Activated naive CD4-positive, alpha-beta T cell treated with Interleukin-2 at 50 U/mL for 16 hours (primary cell): ENCODE results near the gene FCGR2B.
"Not testable (repeated sequence)": the region's sequence is repeated elsewhere in the genome, so short reads cannot be mapped to it uniquely, and the experiment has no call there.

Experiments used
- DNase-seq: peaks from one replicate; pipeline ENCODE4 v3.0.0-alpha.2; 2020

FCGR2B gene

DNA sequence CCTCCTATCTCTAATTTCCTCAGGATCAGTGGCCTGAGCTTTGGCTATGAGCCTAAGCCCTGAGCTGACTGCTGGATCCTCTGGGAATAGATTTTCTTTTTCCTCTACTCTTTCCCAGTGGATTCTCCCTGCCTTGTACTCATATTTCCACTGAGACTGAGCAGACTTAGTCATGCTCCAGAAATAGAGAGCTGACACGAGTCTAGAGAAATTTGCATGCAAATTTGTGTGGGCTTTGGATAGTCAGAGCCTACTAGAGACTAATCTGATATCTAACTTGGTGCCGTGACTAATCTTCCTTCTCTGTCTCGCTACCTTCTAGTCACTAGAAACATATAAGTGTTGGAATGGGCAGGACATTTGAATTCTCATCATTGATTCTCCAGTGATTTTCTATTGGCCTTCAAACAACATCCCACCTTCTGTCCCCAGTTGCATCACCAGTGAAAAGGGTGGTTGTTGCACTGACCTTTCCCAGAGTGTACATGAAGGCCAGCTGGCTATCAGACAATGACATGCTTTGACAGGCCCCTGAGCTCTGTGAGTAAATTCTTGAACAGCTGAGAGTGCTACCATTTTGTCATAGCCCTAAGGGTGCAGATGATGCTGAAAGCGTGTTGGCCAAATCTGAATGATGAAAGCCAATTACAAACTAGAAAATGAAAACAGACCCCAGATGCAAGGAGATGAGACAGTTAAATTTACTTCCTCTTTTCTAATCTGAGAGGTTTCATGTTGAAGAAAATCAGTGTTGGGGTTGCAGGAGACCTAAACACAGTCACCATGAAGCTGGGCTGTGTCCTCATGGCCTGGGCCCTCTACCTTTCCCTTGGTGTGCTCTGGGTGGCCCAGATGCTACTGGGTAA lies 43.8 kb downstream of the FCGR2B start, which contains the start of gene FCRLA:
FCRLA (plus strand) TSS at position 748 of the 866 bp plus-strand sequence; CDS start at position 784, 36 bp downstream.
- DNase-seq = no peak

DNA sequence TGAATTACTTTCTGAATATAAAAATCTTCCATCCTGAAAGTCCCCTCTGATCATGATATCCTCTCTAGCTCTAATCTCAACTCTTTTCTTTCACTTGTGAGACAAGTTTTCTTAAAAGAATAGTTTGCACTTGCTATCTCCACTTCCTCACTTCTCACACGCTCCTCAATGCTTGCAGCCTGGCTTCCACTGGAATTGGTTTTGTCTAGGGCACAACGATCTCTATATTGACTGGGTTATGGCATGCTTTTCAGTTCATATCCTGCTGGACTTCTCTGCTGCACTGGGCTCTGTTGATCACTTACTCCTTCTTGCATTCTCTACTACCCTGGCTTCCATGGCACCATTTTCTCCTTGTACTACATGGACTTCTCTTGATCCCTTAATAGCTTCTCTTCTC lies 44.6 kb downstream of the FCGR2B start:
- no peak for DNase-seq

DNA sequence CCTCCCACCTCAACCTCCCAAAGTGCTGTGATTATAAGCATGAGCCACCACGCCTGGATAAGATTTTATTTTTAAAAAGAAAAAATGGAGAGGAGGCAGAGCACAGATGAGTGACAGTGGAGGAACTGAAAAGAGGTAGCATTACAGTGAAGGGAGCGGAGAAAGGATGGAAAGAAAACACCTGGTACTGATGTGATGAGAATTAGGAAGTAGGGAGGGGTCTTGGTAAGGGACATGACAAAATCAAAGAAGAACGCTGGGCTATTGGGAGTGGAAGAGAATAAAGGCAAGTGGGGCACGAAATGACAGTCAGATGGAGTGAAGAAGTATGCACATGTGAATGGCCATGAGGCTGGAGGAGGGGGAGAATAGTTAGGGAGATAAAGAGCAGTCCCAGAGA lies 46.4 kb downstream of the FCGR2B start:
- no peak for DNase-seq

DNA sequence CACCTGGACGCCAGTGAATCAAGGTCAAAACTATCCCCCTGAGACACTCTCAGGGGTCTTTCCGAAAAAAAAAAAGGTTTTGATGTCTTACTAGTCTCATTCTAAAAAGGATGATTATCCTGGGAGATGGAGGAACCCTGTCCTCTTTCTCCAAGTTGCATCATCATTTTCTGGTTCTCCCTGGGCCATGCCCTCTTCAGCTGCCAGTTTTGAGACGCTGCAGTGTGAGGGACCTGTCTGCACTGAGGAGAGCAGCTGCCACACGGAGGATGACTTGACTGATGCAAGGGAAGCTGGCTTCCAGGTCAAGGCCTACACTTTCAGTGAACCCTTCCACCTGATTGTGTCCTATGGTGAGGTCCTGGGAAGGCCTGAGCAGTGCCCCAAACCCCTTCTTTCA lies 47.6 kb downstream of the FCGR2B start:
- no peak for DNase-seq

DNA sequence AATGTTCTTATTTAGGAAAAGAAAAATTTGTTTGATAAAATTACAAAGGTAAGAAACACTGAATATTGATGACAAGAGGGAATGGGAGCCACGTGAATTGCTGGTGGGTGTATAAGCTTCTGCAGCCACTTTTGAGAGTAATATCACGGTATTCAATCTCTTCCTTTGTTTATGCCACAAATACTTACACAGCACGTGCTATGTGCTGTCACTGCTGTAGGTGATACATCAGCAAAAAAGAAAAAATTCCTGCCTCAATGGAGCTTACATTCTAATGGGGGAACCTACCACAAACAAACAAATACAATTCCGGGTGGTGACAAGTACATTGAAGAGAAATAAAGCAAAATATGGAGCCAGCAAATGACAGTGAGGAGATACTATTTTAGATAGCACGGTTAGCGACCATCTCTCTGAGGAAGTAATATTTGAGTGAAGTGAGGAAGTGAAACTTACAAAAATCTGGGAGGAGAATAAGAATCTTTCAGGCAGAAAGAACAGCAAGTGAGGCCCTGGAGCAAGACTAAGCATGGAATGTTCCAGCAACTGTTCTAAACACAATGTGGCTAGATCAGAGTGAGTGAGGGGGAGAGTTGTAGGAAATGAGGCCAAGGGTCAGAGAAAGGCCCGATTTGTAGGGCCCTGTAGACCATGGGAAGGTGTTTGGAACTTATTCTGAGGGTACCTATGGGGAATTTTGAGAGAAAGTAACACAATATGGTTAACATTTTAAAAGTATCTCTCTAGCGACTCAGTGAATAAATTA lies 55.8 kb downstream of the FCGR2B start:
- no peak for DNase-seq

DNA sequence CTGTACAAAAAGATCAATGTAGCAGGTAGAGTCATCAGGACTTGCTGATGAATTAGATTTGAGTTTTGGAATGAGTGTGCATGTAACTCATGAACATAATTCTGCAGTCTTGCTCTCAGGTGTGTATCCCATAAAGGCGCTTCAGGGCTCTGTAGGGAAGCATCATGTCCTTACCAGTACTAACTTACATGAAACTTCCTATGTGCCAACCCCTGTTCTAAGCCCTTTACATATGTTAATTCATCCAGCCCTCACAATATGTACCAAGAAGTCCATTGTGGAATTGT lies 56.3 kb downstream of the FCGR2B start:
- DNase-seq = no peak

DNA sequence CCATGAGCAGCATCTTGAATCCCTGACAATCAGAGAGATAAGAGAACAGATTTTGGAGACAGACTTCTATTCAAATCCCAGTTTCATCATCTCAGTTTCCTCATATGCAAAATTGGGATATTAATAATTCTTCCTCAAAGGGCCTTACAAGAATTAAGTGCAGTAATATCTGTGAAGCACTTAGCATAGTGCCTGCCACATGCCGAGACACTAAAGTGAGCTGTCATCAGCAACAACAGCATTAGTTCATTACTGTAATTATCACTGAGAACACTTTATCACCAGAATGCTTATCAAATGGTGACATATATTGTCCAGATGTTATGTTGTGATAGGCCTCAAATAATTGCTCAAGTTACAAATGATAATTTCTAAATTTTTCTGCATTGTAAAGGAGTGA lies 57.5 kb downstream of the FCGR2B start:
- no peak for DNase-seq

DNA sequence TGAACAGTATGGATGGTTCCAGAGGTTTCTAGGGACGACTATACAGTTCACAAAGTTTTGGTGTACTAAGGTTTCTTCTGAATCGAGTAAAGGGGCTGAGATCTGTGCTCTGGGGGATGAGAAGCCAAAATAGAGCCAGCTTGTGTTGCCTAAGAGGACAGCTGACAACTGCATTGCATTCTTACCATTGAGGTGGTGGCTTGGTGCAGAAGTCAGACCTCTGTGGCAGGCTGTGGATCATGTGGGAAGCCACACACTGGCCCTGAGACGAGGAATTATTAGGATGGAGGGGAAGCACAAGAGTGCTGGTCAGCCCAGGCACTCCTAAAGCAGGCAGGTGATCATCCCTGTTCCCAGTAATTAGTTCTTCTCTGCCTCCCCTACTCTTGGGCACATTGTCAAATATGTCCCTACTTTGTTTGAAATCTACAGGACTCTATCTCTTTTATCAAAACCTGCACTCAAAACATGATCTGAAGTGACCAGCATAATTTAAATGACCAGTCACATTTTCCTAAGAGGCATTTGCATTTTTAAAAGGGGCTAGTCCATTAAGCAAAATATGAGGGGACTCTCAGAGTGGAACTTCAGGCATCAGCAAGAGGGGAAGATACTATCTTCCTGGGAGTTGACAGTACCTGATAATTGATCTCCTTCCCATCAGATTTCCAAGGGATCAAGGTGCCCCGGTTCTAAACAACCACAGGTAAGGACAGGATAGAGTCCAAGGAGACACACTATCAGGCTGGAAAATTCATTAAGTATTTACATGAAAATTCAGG lies 58.2 kb downstream of the FCGR2B start, which contains the start of gene FCRLB:
FCRLB (plus strand) TSS at position 589 of the 782 bp plus-strand sequence. CDS start 1,129 bp downstream, outside the sequence.
- DNase-seq = no peak

DNA sequence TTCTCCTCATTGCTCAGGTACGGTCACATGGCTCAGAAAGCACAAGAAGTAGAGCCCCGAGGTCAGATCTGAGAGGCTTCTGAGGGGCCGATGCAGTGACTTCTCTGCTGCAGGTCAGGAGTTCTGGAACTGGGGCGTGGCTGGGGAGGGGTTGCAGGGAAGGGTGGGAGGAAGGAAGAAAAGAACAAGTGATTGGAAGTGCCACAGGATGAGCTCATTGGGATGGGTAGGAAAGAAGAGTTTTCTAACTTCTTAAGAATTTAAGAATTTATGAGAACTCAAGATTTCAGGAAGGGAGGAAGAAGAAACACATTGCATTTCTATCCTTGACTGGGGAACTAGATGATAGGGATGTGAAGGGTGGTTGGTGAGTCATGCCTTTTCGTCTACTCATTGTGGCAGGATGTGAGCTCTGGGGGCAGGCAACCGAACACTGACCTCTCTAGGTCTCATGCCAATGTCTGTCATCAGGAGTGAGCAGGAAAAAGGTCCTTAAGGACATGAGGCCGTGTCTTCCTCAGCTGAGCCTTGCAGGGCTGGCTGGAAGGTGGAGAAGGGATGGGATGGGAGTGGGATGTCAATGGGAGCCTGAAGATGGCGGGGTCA lies 58.9 kb downstream of the FCGR2B start:
- no peak for DNase-seq

DNA sequence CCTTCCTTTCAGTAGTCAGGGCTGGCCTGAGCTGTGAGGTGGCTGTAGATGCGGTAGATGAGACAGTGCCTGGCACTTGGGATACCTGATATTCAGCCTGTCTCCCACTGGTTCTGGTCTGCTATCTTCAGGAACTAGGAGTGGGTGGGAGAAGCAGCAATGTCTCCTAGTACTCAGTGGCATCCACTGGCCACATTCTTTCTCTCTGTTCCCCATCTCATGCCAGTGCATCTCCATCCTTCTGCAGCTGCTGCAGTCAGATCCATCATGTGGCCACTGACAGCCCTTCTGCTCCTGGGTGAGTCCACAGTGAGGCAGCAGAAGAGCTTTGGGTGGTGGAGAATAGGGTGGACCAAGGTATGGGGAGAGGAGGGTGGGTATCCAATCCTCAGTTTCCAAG lies 59.5 kb downstream of the FCGR2B start:
- no peak for DNase-seq

DNA sequence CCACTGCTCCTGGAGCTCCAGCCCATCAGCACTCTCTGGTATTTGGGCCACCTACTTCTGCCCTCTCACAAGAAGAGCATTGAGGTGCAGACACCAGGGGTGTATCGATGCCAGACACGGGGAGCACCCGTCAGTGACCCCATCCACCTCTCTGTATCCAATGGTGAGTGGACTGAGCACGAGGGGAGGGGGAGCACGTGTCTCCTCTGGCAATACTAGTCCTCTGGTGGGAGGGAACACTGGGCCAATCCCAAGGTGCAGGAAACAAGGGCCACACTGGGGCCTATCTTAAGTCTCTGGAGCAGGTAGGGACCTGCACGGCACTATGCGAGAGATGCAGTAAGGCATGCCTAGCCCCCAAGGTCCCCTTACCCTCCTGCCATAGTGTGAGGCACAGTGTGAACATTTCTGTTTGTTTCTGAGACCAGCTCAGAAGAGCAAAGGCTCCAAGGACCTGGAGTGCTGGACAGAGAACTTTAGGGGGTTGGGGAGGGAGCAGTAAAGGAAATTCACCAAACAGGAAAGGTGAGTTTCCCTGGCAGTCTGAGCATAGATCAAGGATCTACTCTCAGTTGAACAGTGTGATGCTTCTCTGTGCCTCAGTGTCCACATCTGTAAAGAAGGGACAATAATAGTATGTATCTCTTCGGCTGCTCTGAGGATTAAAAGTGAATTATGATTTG lies 60.7 kb downstream of the FCGR2B start:
- no peak for DNase-seq

DNA sequence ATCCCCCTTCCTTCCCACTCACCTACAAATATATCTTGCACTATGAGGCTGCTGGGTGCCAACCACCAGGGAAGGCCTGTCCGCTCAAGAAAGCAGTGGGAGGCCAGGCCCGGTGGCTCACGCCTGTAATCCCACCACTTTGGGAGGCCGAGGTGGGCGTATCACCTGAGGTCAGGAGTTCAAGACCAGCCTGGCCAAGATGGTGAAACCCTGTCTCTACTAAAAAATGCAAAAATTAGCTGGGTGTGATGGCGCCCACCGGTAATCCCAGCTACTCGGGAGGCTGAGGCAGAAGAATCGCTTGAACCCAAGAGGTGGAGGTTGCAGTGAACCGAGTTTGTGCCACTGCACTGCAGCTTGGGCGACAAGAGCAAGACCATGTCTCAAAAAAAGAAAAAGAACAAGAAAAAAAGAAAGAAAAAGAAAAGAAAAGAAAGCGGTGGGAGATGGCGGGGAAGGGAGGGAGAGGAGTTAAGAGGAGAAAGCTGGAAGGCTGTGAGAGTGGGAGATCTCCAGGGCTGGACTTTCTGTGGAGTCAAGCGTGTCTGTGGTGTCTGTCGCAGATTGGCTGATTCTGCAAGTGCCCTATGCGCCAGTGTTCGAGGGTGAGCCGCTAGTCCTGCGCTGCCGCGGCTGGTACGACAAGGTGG lies 62.4 kb downstream of the FCGR2B start:
- not testable (repeated sequence) for DNase-seq

DNA sequence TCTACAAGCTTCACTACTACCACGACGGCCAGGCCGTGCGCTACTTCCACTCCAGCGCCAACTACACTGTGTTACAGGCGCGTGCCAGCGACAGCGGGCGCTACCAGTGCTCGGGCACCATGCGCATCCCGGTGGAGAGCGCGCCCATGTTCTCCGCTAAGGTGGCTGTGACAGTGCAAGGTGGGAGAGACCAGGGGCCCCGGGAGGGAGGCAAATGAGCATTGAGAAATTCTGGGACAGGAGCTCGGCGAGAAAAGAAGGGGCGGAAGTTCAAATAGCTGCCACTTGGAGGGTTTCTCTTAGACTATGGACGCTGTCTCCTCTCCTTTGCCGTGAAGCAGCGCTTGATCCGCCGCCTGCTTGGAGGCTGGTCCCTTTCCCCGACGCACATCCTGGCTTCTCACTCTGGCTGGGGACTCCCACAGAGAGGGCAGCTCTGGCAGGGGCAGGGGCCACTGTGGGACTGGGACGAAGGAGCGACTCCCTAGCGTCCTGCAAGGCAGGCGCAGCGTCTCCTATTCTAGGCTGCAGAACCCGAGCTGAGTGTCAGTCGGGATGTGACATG lies 63.0 kb downstream of the FCGR2B start:
- peak; percentile 35 for DNase-seq

DNA sequence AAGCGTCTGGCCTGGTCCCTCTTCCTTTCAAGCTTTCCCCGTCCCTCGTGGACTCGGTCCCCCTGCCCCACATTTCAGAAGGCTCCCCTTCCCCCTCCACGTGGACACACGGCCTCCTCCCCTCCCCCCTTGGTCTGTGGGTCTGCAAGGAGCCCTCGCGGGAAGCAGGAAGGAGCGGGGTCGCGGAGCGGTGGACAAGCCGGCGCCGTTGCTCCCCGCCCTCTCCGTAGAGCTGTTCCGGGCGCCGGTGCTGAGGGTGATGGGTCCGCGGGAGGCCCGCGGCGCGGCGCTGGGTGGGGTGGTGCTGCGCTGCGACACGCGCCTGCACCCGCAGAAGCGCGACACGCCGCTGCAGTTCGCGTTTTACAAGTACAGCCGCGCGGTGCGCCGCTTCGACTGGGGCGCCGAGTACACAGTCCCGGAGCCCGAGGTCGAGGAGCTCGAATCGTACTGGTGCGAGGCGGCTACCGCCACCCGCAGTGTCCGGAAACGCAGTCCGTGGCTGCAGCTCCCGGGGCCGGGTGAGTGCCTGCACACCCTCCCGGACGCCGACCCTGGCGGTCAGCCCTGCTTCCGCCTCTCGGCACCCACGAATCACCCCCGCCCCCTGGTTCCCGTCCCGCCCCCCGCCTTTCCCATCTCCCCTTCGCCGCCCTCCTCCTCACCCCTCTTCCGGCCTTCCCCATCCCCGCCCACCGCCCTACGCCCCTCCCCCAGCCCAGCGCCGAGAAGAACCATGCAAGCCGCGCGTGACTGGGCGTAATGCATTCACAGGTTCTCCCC lies 63.7 kb downstream of the FCGR2B start:
- DNase-seq = peak; percentile 60

DNA sequence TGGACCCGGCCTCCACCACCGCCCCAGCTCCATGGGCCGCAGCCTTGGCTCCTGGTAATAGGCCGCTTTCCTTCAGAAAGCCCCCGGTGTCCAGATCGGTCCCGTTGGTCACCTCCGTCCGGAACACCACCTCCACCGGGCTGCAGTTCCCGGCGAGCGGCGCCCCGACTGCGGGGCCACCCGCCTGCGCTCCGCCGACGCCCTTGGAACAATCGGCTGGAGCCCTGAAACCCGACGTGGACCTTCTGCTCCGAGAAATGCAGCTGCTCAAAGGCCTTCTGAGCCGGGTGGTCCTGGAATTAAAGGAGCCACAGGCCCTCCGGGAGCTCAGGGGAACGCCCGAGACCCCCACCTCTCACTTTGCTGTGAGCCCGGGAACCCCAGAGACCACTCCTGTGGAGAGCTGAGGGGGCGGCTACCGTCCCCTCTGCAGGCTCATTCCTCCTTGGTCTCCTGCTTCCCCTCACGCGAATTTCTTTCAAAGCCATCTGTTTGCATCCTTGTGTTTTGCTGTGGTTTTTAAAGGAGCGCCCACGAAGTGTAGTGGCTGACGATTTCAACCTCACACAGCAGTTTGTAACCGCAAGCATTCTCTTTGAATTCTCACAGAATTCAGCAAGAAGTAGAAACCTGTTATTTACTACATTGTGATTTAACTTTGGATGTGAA lies 64.4 kb downstream of the FCGR2B start:
- DNase-seq = peak; percentile 19
